ACC112 (cell line): ENCODE data around the gene NTN1.

ENCODE experiments used
- H2AFZ ChIP-seq: fragments of 200-600 bp; sonication (generic); one replicate; pipeline ENCODE4 v1.6.0; 2017; ENCODE audit warnings: antibody characterized with exemption, low read length; ENCODE audit not compliant: unreplicated experiment
- H3K27ac ChIP-seq: fragments of 200-600 bp; sonication (generic); 2 replicates; pipeline ENCODE4 v1.5.1; 2014; ENCODE audit warnings: low read depth, mild to moderate bottlenecking, antibody characterized with exemption, low read length, moderate library complexity
- H3K27me3 ChIP-seq: fragments of 200-600 bp; sonication (generic); 2 replicates; pipeline ENCODE4 v1.6.1; 2014; ENCODE audit warnings: mild to moderate bottlenecking, antibody characterized with exemption, low read length, moderate library complexity, mixed read lengths; ENCODE audit not compliant: insufficient read depth
- H3K36me3 ChIP-seq: fragments of 200-600 bp; sonication (generic); 2 replicates; pipeline ENCODE4 v1.6.1; 2016; ENCODE audit warnings: mild to moderate bottlenecking, antibody characterized with exemption, low read length, moderate library complexity, mixed read lengths; ENCODE audit not compliant: insufficient read depth
- H3K4me1 ChIP-seq: fragments of 200-600 bp; sonication (generic); one replicate; pipeline ENCODE4 v1.6.1; 2016; ENCODE audit warnings: low read length, mixed read lengths; ENCODE audit not compliant: insufficient read depth, unreplicated experiment, control insufficient read depth
- H3K4me3 ChIP-seq: fragments of 200-600 bp; sonication (generic); 2 replicates; pipeline ENCODE4 v1.5.1; 2014; ENCODE audit warnings: mild to moderate bottlenecking, low read depth, low read length
- H3K79me2 ChIP-seq: fragments of 200-600 bp; sonication (generic); one replicate; pipeline ENCODE4 v1.6.0; 2016; ENCODE audit warnings: low read length; ENCODE audit not compliant: control insufficient read depth, unreplicated experiment, insufficient read depth

Gene NTN1

GRCh38 chr17:9218064-9218635 lies 196.8 kb downstream of the NTN1 start:
- Histone ChIP-seq H3K27me3 (peaks cover 5% of the 10 kb centered on the region; the same call in 1 of the 2 replicates), H3K79me2 (no peaks in the 10 kb centered on the region), H3K4me3 (no peak overlapping the region), H3K27ac (no peak overlapping the region), H2AFZ (no peak overlapping the region), H3K4me1 (peaks cover 6% of the 10 kb centered on the region), H3K36me3 (no peaks in the 10 kb centered on the region)

- peaks cover 6% of the 10 kb centered on the region for H3K4me1 ChIP-seq
- no peaks in the 10 kb centered on the region for H3K79me2 ChIP-seq
- H3K27me3 ChIP-seq: no peaks in the 10 kb centered on the region
- H3K36me3 ChIP-seq: no peaks in the 10 kb centered on the region
- H3K27ac ChIP-seq: no peak overlapping the region
- no peak overlapping the region for H3K4me3 ChIP-seq
- H2AFZ ChIP-seq: no peak overlapping the region
These were observed 197.6 kb downstream of the NTN1 start for GRCh38 chr17:9218911-9219310.

DNA sequence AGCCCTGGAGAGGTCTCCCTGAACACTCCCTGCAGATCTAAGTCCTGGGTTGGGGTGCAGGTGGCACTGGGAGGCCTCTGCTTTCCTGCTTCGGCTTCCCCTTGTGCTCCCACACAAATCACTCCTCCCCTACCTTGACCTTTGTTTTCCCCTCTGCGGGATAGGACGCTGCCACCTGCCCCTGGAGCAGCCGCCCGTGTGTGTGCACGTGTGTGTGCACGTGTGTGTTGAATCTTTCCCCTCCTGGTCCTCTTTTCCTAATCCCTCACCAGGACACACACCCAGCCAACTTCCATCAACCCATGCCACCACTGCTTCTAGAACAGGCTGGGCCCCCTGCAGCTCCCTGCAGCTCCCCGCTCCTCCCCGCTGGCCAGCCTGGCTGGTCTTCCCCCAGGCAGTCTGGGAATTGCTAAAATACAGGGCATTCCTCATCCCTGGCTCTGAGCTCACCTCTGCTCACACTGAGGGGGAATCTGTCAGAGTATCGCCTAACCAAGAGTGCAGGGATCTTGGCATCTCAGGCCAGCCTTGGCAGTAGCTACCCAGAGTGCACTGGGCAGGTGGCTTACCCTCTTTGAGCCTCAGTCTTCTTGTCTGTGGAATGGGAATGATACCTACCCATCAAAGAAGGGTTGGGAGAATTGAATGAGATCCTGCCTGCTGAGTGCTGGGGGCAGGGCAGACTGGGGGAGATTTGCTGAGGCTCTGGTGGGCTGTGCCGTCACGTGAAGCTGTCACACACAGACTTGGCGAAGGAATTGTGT lies 198.5 kb downstream of the NTN1 start:
- Histone ChIP-seq H2AFZ (no peak overlapping the region), H3K36me3 (no peaks in the 10 kb centered on the region), H3K27me3 (no peaks in the 10 kb centered on the region), H3K4me3 (no peak overlapping the region), H3K4me1 (peaks cover 6% of the 10 kb centered on the region), H3K27ac (no peak overlapping the region), H3K79me2 (no peaks in the 10 kb centered on the region)

DNA sequence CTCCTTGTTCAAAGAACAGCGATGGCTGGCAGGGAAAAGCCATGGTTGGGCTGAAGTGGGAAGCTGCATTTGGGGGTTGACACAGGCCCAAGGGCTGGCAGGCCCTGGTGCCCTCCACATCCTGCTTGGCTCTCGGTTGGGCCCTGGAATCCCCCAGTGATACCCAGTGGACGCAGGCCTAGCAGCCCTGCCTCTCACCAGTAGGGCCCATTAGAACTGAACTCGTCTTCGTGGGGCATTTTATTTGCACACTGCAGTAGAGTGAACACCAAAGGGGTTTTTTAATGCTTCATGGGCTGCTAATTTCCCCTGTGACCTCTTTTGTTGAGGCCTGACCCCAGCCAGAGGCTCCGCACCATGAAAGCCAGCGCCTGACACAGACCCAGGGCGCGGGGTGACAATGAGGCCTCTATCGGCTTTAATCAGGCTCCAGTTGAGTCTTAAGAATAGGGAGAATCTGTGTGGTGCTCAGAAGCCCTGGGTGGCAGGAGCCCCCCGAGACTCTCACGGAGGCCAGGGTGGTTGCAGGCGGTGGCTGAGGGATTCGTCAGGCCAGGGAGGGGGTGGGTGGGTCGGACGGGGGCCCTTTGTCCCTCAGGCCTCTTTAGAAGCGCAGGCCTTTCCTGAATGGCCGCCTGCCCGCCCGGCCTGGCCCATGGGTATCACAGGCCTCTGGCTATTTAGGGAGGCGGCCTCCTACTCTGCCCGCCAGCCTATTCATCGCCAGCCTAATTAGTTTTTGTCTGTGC lies 199.3 kb downstream of the NTN1 start:
- Histone ChIP-seq H3K4me1 (peaks cover 6% of the 10 kb centered on the region), H3K27ac (no peak overlapping the region), H2AFZ (no peak overlapping the region), H3K4me3 (no peak overlapping the region), H3K36me3 (no peaks in the 10 kb centered on the region), H3K79me2 (no peaks in the 10 kb centered on the region), H3K27me3 (no peaks in the 10 kb centered on the region)

- H3K27ac ChIP-seq: no peak overlapping the region
- no peaks in the 10 kb centered on the region for H3K79me2 ChIP-seq
- no peak overlapping the region for H3K4me3 ChIP-seq
- H3K27me3 ChIP-seq: no peaks in the 10 kb centered on the region
- H3K36me3 ChIP-seq: no peaks in the 10 kb centered on the region
- peaks cover 6% of the 10 kb centered on the region for H3K4me1 ChIP-seq
- H2AFZ ChIP-seq: no peak overlapping the region
These were observed 200.0 kb downstream of the NTN1 start for GRCh38 chr17:9221147-9221921.

- H3K27me3 ChIP-seq: no peaks in the 10 kb centered on the region
- no peak overlapping the region for H2AFZ ChIP-seq
- no peaks in the 10 kb centered on the region for H3K36me3 ChIP-seq
- H3K4me3 ChIP-seq: no peak overlapping the region
- H3K4me1 ChIP-seq: peaks cover 6% of the 10 kb centered on the region
- no peaks in the 10 kb centered on the region for H3K79me2 ChIP-seq
- no peak overlapping the region for H3K27ac ChIP-seq
These were observed 200.5 kb downstream of the NTN1 start for GRCh38 chr17:9221922-9222180.

DNA sequence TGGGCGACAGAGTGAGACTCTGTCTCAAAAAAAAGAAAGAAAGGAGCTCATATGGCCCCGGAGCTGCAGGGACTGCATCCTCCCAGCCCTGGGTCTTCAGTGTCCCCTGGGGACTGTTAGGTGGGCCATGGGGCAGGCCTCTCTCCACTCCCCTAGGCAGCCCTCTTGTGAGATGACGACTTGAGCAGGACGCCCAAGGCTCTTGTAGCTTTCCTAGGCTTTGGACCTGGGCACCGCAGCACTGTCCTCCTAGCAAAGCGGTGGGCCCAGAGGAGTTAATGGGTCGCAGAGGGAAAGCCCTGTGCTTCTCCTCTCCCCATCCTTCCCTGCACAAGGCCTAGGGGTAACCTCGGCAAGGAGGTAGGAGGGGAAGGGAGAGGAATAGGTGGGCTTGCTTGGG lies 202.2 kb downstream of the NTN1 start:
- no peaks in the 10 kb centered on the region for H3K4me1 ChIP-seq
- H3K36me3 ChIP-seq: no peaks in the 10 kb centered on the region
- no peaks in the 10 kb centered on the region for H3K27me3 ChIP-seq
- no peaks in the 10 kb centered on the region for H3K79me2 ChIP-seq
- H3K4me3 ChIP-seq: no peak overlapping the region
- no peak overlapping the region for H2AFZ ChIP-seq
- H3K27ac ChIP-seq: no peak overlapping the region

- no peaks in the 10 kb centered on the region for H3K79me2 ChIP-seq
- H3K36me3 ChIP-seq: no peaks in the 10 kb centered on the region
- no peaks in the 10 kb centered on the region for H3K4me1 ChIP-seq
- no peaks in the 10 kb centered on the region for H3K27me3 ChIP-seq
- H2AFZ ChIP-seq: no peak overlapping the region
- H3K27ac ChIP-seq: no peak overlapping the region
- no peak overlapping the region for H3K4me3 ChIP-seq
These were observed 203.2 kb downstream of the NTN1 start for GRCh38 chr17:9224485-9224884.

- Histone ChIP-seq H3K27me3 (no peaks in the 10 kb centered on the region), H3K36me3 (no peaks in the 10 kb centered on the region), H3K27ac (no peak overlapping the region), H3K79me2 (no peaks in the 10 kb centered on the region), H3K4me3 (no peak overlapping the region), H3K4me1 (no peaks in the 10 kb centered on the region), H2AFZ (no peak overlapping the region)
These were observed 204.2 kb downstream of the NTN1 start for GRCh38 chr17:9225305-9226101.

DNA sequence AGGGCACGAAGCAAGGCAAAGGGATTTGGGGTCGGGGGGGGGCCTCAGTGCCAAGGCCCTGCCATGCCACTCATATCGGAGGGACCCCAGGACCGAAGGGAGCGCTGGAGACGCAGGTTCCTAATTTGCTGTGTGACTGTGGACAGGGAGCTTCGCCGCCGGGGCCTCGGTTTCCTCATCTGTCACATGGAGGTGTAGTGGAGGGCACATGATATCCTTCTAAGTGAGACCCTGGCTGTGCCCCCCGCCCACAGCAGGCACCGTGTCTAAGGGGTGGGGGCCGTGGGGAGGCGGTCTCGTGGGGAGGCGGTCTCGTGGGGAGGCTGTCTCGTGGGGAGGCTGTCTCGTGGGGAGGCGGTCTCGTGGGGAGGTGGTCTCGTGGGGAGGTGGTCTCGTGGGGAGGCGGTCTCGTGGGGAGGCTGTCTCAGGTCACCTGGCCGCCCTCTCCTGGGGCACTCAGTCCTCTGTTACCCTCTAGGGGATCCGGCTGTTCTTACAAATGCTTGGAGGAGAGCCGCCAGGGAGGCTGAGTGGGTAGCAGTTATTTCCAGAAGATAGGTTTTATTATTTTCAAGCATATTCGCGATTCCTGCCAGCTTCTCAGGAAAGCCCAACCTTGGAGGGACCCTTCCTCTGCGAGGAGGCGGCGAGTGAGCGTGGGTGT lies 205.0 kb downstream of the NTN1 start:
- Histone ChIP-seq H2AFZ (no peak overlapping the region), H3K27ac (no peak overlapping the region), H3K4me3 (no peak overlapping the region), H3K27me3 (no peaks in the 10 kb centered on the region), H3K79me2 (no peaks in the 10 kb centered on the region), H3K4me1 (no peaks in the 10 kb centered on the region), H3K36me3 (no peaks in the 10 kb centered on the region)
